ENCODE results near the gene KCNQ1. TPM values are rescaled to one million over a fixed set of nuclear protein-coding genes. Genes with fewer than 3 reads are reported as not detected.
A peak's percentile ranks its signal among the peaks of the same experiment; 100 is the strongest.

The KCNQ1 gene
- polyA plus RNA-seq, 1 experiment, result not detected

DNA sequence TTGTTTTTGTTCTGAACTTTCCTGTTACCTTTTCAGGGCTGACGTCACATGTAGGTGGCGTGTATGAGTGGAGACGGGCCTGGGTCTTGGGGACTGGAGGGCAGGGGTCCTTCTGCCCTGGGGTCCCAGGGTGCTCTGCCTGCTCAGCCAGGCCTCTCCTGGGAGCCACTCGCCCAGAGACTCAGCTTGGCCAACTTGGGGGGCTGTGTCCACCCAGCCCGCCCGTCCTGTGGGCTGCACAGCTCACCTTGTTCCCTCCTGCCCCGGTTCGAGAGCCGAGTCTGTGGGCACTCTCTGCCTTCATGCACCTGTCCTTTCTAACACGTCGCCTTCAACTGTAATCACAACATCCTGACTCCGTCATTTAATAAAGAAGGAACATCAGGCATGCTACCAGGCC lies 47.8 kb upstream of the KCNQ1 start:
- Histone ChIP-seq H3K27me3 (ENCODE audit: control insufficient read depth, insufficient read depth, low read length) (no peaks in the 10 kb centered on the region), H3K4me3 (ENCODE audit: low read depth, low read length) (no peak overlapping the region), H3K27ac (ENCODE audit: low read depth, low read length) (no peak overlapping the region), H3K9me3 (ENCODE audit: control insufficient read depth, insufficient read depth, low read length) (peaks cover 4% of the 10 kb centered on the region; the same call in 1 of the 2 replicates)
- ChIA-PET POLR2A (no interaction called here), CTCF (no interaction called here)
- TF ChIP-seq, protein P1, sequence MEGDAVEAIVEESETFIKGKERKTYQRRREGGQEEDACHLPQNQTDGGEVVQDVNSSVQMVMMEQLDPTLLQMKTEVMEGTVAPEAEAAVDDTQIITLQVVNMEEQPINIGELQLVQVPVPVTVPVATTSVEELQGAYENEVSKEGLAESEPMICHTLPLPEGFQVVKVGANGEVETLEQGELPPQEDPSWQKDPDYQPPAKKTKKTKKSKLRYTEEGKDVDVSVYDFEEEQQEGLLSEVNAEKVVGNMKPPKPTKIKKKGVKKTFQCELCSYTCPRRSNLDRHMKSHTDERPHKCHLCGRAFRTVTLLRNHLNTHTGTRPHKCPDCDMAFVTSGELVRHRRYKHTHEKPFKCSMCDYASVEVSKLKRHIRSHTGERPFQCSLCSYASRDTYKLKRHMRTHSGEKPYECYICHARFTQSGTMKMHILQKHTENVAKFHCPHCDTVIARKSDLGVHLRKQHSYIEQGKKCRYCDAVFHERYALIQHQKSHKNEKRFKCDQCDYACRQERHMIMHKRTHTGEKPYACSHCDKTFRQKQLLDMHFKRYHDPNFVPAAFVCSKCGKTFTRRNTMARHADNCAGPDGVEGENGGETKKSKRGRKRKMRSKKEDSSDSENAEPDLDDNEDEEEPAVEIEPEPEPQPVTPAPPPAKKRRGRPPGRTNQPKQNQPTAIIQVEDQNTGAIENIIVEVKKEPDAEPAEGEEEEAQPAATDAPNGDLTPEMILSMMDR (IDR thresholded peaks at IDR 0.05; ENCODE audit: low read depth, low read length), result no peak
- no peak for DNase-seq (ENCODE audit: low read depth, low spot score)

DNA sequence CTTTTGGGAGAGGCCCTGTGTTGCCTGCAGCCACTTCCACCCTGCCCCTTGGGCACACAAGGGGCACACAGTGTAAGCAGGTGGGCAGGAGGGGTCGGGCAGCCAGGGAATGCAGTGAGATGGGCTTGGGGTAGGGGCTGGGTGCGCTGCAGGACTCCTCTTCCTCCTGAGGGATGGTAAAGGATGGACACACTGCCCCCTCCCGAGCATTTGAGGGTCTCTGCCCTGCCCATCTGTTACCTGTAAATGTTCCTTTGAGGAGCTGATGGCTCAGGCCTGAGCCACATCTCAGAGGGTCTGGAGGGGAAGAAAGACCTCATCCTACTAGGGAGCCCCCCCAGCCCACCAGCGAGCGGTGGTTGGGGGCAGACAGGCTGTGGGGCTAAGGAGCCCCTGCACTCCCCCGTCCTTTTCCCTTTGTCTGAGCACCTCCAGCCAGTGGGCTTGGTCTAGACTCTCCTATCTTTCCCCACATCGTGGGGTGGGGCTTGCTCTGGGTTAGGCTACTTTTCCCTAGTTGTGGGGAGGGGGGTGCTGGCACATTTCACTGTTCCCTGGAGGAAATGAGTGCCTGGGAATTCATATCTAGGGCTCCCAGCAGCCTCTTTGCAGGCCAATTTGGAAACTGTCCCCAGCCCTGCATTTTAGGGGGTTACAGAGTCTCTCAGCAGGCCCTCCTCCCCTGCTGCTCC lies 46.0 kb upstream of the KCNQ1 start:
- no peak for DNase-seq (ENCODE audit: low read depth, low spot score)
- TF ChIP-seq, protein P1 (IDR thresholded peaks at IDR 0.05; ENCODE audit: low read depth, low read length), result peak; percentile 18; the same call in 1 of the 2 replicates
- Histone ChIP-seq H3K27ac (ENCODE audit: low read depth, low read length) (peak overlapping the region; percentile 98), H3K4me3 (ENCODE audit: low read depth, low read length) (peak overlapping the region; percentile 76; the same call in 1 of the 2 replicates), H3K9me3 (ENCODE audit: control insufficient read depth, insufficient read depth, low read length) (peaks cover 4% of the 10 kb centered on the region; the same call in 1 of the 2 replicates), H3K27me3 (ENCODE audit: control insufficient read depth, insufficient read depth, low read length) (no peaks in the 10 kb centered on the region)
- ChIA-PET CTCF (interaction anchor here (3.8 kb wide), 1 partner anchor 21 kb away, joined by 29 read pairs; no protein-coding TSS in a partner anchor), POLR2A (no interaction called here)

DNA sequence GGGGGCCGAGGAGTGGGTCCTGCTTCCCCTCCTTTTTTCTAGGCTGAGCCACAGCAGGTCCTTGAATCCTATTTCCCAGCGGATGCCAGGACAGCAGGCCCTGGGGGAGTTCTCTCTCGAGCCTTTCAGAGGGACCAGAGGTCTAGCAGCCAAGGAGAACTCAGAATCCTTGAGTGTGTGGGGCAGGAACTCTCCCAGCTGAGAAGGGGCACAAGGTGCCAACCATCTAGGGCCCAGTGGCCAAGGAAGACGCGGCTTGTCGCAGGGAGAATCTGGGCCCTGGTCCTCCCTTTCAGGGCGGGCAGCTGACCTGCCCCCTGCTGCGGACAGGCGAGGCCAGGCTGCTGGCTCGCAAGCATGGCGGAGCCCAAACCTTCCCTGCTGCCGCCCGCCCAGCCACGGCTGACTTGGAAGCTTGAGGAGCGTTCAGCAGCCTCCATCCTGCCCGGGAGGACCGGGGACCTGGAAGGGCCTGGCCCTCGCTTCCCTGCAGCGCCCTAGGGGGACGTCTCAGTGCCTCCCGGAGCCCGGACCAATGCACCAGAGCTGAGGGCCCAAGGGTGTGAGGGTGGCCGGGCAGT lies 45.2 kb upstream of the KCNQ1 start:
- DNase-seq (ENCODE audit: low read depth, low spot score), result no peak
- Histone ChIP-seq H3K4me3 (ENCODE audit: low read depth, low read length) (peak overlapping the region; percentile 76), H3K27ac (ENCODE audit: low read depth, low read length) (peak overlapping the region; percentile 98), H3K27me3 (ENCODE audit: control insufficient read depth, insufficient read depth, low read length) (no peaks in the 10 kb centered on the region), H3K9me3 (ENCODE audit: control insufficient read depth, insufficient read depth, low read length) (peaks cover 4% of the 10 kb centered on the region; the same call in 1 of the 2 replicates)
- TF ChIP-seq, protein P1 (IDR thresholded peaks at IDR 0.05; ENCODE audit: low read depth, low read length), result no peak
- ChIA-PET POLR2A (interaction anchor here (0.5 to 3.3 kb wide), 4 partner anchors 9 to 23 kb away, joined by 4 to 33 read pairs (median 8); partner anchors contain the start of gene CD81), CTCF (interaction anchor here (1.3 to 3.8 kb wide), 2 partner anchors 20 to 202 kb away, joined by 4 to 29 read pairs; no protein-coding TSS in a partner anchor)

DNA sequence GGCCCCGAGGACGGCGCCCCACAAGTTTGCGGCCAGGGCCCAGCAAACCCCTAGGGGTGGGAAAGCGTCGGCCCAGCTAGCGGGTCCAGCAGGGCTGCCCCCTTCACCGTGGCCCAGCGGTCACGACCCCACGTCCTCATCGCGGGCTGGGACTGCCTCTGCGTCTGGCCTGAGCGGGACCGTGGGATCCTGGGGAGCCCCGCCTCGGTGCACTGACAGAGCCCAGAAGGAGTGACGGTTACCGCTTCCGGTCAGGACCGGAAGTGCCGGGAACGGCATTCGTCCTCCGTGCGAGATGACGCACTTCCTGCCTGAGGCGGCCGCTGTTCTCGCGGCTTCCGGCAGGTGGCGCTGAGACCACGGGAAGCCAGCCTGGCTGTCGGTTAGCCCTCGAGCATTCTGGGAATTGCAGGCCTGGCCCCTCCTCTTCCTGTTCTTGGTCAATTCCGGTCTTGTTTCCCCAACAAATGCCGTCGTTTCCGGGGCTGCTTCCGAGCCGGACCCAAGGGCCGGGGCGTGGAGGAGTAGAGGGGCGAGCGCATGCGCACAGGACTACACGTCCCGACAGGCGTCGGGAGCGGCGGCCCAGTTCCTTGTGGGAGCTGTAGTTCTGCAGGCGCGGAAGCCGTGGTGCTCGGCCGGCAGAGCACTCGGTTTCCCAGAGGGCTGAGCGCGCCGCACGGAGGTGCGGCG lies 44.6 kb upstream of the KCNQ1 start, which contains the start of gene TSSC4:
Gene TSSC4 (plus strand): TSS at position 682 of the 693 bp plus-strand sequence. CDS start 1,884 bp downstream, outside the sequence.
- Histone ChIP-seq H3K27ac (ENCODE audit: low read depth, low read length) (peak within 1 kb of the TSS; percentile 98), H3K27me3 (ENCODE audit: control insufficient read depth, insufficient read depth, low read length) (no peaks in the 10 kb centered on the region), H3K4me3 (ENCODE audit: low read depth, low read length) (peak within 1 kb of the TSS; percentile 91), H3K9me3 (ENCODE audit: control insufficient read depth, insufficient read depth, low read length) (peaks cover 4% of the 10 kb centered on the region; the same call in 1 of the 2 replicates)
- ChIA-PET POLR2A (interaction anchor here (0.6 to 3.3 kb wide), 13 partner anchors 10 to 529 kb away, joined by 3 to 33 read pairs (median 4); partner anchors contain the start of genes CD81 and PHLDA2), CTCF (interaction anchor here (0.6 to 3.8 kb wide), 13 partner anchors 8 to 825 kb away, joined by 3 to 29 read pairs (median 4); partner anchors contain the start of gene CD81)
- TF ChIP-seq, protein P1 (IDR thresholded peaks at IDR 0.05; ENCODE audit: low read depth, low read length), result peak; percentile 97
- DNase-seq (ENCODE audit: low read depth, low spot score), result peak; percentile 100

All from AG04450 (cell line).